ENCODE data around the gene ALK.

DNA sequence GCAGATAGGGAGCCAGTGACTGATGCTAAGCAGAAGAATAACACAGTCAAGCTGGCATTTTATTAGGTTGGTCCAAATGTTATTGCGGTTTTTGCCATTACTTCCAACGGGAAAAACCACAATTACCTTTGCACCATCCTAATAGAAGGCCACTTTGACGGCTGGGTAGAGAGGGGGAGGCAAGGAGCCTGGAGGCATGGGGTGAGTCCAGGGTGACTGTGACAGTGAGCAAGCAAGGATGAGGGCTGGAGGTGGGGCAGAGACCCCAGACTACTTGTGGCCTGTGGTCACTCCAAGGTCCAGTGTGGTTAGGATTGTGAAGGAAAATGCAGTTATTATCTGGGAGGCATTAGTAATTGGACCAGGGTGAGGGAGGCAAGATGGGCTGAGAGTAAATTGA lies 416.6 kb downstream of the ALK start:
- TF ChIP-seq POLR2AphosphoS5 (IDR thresholded peaks at IDR 0.05) = no peak
- TF ChIP-seq EP300 (IDR thresholded peaks at IDR 0.05) = no peak
- TF ChIP-seq, protein P1, sequence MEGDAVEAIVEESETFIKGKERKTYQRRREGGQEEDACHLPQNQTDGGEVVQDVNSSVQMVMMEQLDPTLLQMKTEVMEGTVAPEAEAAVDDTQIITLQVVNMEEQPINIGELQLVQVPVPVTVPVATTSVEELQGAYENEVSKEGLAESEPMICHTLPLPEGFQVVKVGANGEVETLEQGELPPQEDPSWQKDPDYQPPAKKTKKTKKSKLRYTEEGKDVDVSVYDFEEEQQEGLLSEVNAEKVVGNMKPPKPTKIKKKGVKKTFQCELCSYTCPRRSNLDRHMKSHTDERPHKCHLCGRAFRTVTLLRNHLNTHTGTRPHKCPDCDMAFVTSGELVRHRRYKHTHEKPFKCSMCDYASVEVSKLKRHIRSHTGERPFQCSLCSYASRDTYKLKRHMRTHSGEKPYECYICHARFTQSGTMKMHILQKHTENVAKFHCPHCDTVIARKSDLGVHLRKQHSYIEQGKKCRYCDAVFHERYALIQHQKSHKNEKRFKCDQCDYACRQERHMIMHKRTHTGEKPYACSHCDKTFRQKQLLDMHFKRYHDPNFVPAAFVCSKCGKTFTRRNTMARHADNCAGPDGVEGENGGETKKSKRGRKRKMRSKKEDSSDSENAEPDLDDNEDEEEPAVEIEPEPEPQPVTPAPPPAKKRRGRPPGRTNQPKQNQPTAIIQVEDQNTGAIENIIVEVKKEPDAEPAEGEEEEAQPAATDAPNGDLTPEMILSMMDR (IDR thresholded peaks at IDR 0.05) = no peak
- no peak for TF ChIP-seq POLR2A (IDR thresholded peaks at IDR 0.05)

Measured in sigmoid colon (tissue), 4 donors.